Subcutaneous abdominal adipose tissue (tissue), 5 donors: Measurements from ENCODE around the gene BPGM.

ENCODE experiments used
- H3K27ac ChIP-seq: one replicate; pipeline ENCODE4 v1.7.0; 2013; ENCODE audit warnings: low read depth, mild to moderate bottlenecking, inconsistent platforms, low read length, moderate library complexity
- H3K27me3 ChIP-seq, 5 donors: one replicate each; pipeline ENCODE4 v1.7.0; 2013; ENCODE audit warnings: low read length in 5 of 5, inconsistent platforms in 1 of 5; ENCODE audit not compliant: control insufficient read depth in 5 of 5, insufficient read depth in 4 of 5
- H3K36me3 ChIP-seq, 5 donors: one replicate each; pipeline ENCODE4 v1.7.0; 2013; ENCODE audit warnings: low read length in 5 of 5; ENCODE audit not compliant: control insufficient read depth in 5 of 5, insufficient read depth in 5 of 5
- H3K4me1 ChIP-seq, 5 donors: one replicate each; pipeline ENCODE4 v1.7.0; 2013; ENCODE audit warnings: low read length in 5 of 5, mild to moderate bottlenecking in 3 of 5, moderate library complexity in 1 of 5; ENCODE audit not compliant: control insufficient read depth in 5 of 5, insufficient read depth in 5 of 5
- H3K4me3 ChIP-seq, 5 donors: one replicate each; pipeline ENCODE4 v1.7.0; 2013; ENCODE audit warnings: low read length in 5 of 5, low read depth in 1 of 5
- H3K9ac ChIP-seq, 5 donors: one replicate each; pipeline ENCODE4 v1.7.0; 2013; ENCODE audit warnings: low read length in 5 of 5, mild to moderate bottlenecking in 4 of 5, moderate library complexity in 3 of 5
- H3K9me3 ChIP-seq, 5 donors: one replicate each; pipeline ENCODE4 v1.7.0; 2013; ENCODE audit warnings: low read length in 5 of 5; ENCODE audit not compliant: control insufficient read depth in 5 of 5
- donor health status: healthy.
- donor health status: healthy.
- donor health status: healthy.
- donor health status: healthy.
- donor health status: healthy.

Gene BPGM

GRCh38 chr7:134710854-134711624 is 64.4 kb downstream of the BPGM start:
- no peak overlapping the region for H3K4me3 ChIP-seq
- peaks cover 0 to 3% (median 0%) of the 10 kb centered on the region in 5 donors for H3K4me1 ChIP-seq
- no peaks in the 10 kb centered on the region for H3K36me3 ChIP-seq
- no peak overlapping the region for H3K27ac ChIP-seq
- H3K9me3 ChIP-seq, result no peaks in the 10 kb centered on the region
- H3K9ac ChIP-seq, result no peak overlapping the region
- H3K27me3 ChIP-seq, result no peaks in the 10 kb centered on the region

GRCh38 chr7:134712196-134712595 is 65.5 kb downstream of the BPGM start:
- Histone ChIP-seq H3K4me3 (no peak overlapping the region), H3K36me3 (no peaks in the 10 kb centered on the region), H3K9me3 (no peaks in the 10 kb centered on the region), H3K9ac (no peak overlapping the region), H3K27ac (no peak overlapping the region), H3K27me3 (no peaks in the 10 kb centered on the region), H3K4me1 (peaks cover 0 to 3% (median 0%) of the 10 kb centered on the region in 5 donors)

- H3K4me3 ChIP-seq, result no peak overlapping the region
- no peaks in the 10 kb centered on the region for H3K27me3 ChIP-seq
Observed at GRCh38 chr7:134714470-134715205, 68.0 kb downstream of the BPGM start.

GRCh38 chr7:134718211-134718875 is 71.7 kb downstream of the BPGM start:
- Histone ChIP-seq H3K27ac (no peak overlapping the region), H3K36me3 (no peaks in the 10 kb centered on the region), H3K9ac (no peak overlapping the region), H3K27me3 (no peaks in the 10 kb centered on the region), H3K4me1 (peaks cover 0 to 14% (median 10%) of the 10 kb centered on the region in 5 donors), H3K4me3 (no peak overlapping the region), H3K9me3 (no peaks in the 10 kb centered on the region)

More at GRCh38 chr7:134714470-134715205, 68.0 kb downstream of the BPGM start:
- no peak overlapping the region for H3K27ac ChIP-seq
- H3K9ac ChIP-seq, result no peak overlapping the region
- peaks cover 0 to 3% (median 0%) of the 10 kb centered on the region in 5 donors for H3K4me1 ChIP-seq
- H3K36me3 ChIP-seq, result no peaks in the 10 kb centered on the region
- H3K9me3 ChIP-seq, result no peaks in the 10 kb centered on the region

- Histone ChIP-seq H3K4me1 (peaks cover 0 to 23% (median 19%) of the 10 kb centered on the region in 5 donors), H3K4me3 (no peak overlapping the region), H3K27me3 (no peaks in the 10 kb centered on the region), H3K27ac (peak overlapping the region; percentile 37), H3K9ac (no peak overlapping the region), H3K9me3 (no peaks in the 10 kb centered on the region), H3K36me3 (no peaks in the 10 kb centered on the region)
Observed at GRCh38 chr7:134720091-134720935, 73.7 kb downstream of the BPGM start.

GRCh38 chr7:134721171-134721570 is 74.5 kb downstream of the BPGM start:
- no peak overlapping the region for H3K27ac ChIP-seq
- no peaks in the 10 kb centered on the region for H3K27me3 ChIP-seq
- H3K9ac ChIP-seq, result no peak overlapping the region
- H3K9me3 ChIP-seq, result no peaks in the 10 kb centered on the region
- H3K4me3 ChIP-seq, result no peak overlapping the region
- peaks cover 0 to 23% (median 19%) of the 10 kb centered on the region in 5 donors for H3K4me1 ChIP-seq
- H3K36me3 ChIP-seq, result no peaks in the 10 kb centered on the region

GRCh38 chr7:134722786-134723322 is 76.2 kb downstream of the BPGM start:
- Histone ChIP-seq H3K9ac (no peak overlapping the region), H3K27ac (no peak overlapping the region), H3K9me3 (no peaks in the 10 kb centered on the region), H3K4me3 (no peak overlapping the region), H3K36me3 (no peaks in the 10 kb centered on the region), H3K4me1 (peaks cover 0 to 23% (median 19%) of the 10 kb centered on the region in 5 donors), H3K27me3 (no peaks in the 10 kb centered on the region)

GRCh38 chr7:134723892-134724291 is 77.2 kb downstream of the BPGM start:
- H3K27ac ChIP-seq, result no peak overlapping the region
- H3K4me1 ChIP-seq, result peaks cover 0 to 23% (median 19%) of the 10 kb centered on the region in 5 donors
- H3K36me3 ChIP-seq, result no peaks in the 10 kb centered on the region
- H3K27me3 ChIP-seq, result no peaks in the 10 kb centered on the region
- H3K9me3 ChIP-seq, result no peaks in the 10 kb centered on the region
- H3K9ac ChIP-seq, result no peak overlapping the region
- no peak overlapping the region for H3K4me3 ChIP-seq

- Histone ChIP-seq H3K9me3 (no peaks in the 10 kb centered on the region), H3K27me3 (no peaks in the 10 kb centered on the region), H3K36me3 (no peaks in the 10 kb centered on the region), H3K9ac (no peak overlapping the region), H3K4me1 (peaks cover 0 to 23% (median 19%) of the 10 kb centered on the region in 5 donors), H3K27ac (no peak overlapping the region), H3K4me3 (no peak overlapping the region)
Observed at GRCh38 chr7:134724606-134725005, 78.0 kb downstream of the BPGM start.
